ENCODE data around the gene ATP6AP2. TPM values are rescaled to one million over a fixed set of nuclear protein-coding genes. Genes with fewer than 3 reads are reported as not detected.
A peak's percentile ranks its signal among the peaks of the same experiment; 100 is the strongest.

The ATP6AP2 gene
- total RNA-seq, 1 donor = 94.6 TPM

GRCh38 chrX:40603446-40603845, 22.7 kb downstream of the ATP6AP2 start:
- TF ChIP-seq, protein P1, sequence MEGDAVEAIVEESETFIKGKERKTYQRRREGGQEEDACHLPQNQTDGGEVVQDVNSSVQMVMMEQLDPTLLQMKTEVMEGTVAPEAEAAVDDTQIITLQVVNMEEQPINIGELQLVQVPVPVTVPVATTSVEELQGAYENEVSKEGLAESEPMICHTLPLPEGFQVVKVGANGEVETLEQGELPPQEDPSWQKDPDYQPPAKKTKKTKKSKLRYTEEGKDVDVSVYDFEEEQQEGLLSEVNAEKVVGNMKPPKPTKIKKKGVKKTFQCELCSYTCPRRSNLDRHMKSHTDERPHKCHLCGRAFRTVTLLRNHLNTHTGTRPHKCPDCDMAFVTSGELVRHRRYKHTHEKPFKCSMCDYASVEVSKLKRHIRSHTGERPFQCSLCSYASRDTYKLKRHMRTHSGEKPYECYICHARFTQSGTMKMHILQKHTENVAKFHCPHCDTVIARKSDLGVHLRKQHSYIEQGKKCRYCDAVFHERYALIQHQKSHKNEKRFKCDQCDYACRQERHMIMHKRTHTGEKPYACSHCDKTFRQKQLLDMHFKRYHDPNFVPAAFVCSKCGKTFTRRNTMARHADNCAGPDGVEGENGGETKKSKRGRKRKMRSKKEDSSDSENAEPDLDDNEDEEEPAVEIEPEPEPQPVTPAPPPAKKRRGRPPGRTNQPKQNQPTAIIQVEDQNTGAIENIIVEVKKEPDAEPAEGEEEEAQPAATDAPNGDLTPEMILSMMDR (IDR thresholded peaks at IDR 0.05; ENCODE audit: insufficient read depth, low read depth, low read length) = no peak
- no peak overlapping the region for H3K4me3 ChIP-seq (ENCODE audit: low read depth, low read length)
- DNase-seq (ENCODE audit: low read depth) = no peak

GRCh38 chrX:40607381-40607780, 26.6 kb downstream of the ATP6AP2 start:
- no peak overlapping the region for H3K4me3 ChIP-seq (ENCODE audit: low read depth, low read length)
- no peak for DNase-seq (ENCODE audit: low read depth)
- TF ChIP-seq, protein P1 (IDR thresholded peaks at IDR 0.05; ENCODE audit: insufficient read depth, low read depth, low read length) = no peak

DNA sequence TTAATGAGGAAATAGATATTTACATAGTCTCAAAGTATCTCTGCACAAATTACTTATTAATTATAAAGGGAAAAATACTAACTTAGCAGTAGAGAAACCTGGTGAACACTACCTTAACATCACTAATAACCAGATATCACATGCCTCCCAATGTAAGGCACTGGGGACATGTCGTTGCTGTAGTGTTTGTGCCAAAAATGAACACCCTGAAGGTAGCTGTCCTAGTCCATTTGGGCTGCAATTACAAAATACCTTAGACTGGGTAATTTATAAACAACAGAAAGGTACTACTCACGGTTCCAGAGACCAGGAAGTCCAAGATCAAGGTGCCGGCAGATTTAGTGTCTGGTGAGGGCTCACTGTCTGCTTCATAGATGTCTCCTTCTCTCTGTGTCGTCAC, 31.7 kb downstream of the ATP6AP2 start:
- TF ChIP-seq, protein P1 (IDR thresholded peaks at IDR 0.05; ENCODE audit: insufficient read depth, low read depth, low read length) = no peak
- H3K4me3 ChIP-seq (ENCODE audit: low read depth, low read length) = no peak overlapping the region
- no peak for DNase-seq (ENCODE audit: low read depth)

DNA sequence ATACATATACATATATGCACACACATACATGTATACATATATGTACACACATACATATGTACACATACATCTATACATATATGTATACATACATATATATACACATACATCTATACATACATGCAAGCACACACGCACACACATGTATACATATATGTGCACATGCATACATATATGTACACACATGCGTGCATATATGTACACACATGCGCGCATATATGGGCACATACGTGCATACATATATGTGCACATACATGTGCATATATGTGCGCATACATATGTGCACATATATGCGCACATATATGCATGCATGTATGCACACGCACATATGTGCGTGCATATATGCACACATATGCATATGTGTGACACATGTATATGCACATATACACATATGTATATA, 35.2 kb downstream of the ATP6AP2 start:
- no peak for DNase-seq (ENCODE audit: low read depth)
- TF ChIP-seq, protein P1 (IDR thresholded peaks at IDR 0.05; ENCODE audit: insufficient read depth, low read depth, low read length) = no peak
- no peak overlapping the region for H3K4me3 ChIP-seq (ENCODE audit: low read depth, low read length)

GRCh38 chrX:40617566-40617965, 36.8 kb downstream of the ATP6AP2 start:
- TF ChIP-seq, protein P1 (IDR thresholded peaks at IDR 0.05; ENCODE audit: insufficient read depth, low read depth, low read length) = no peak
- H3K4me3 ChIP-seq (ENCODE audit: low read depth, low read length) = no peak overlapping the region
- DNase-seq (ENCODE audit: low read depth) = peak; percentile 88

DNA sequence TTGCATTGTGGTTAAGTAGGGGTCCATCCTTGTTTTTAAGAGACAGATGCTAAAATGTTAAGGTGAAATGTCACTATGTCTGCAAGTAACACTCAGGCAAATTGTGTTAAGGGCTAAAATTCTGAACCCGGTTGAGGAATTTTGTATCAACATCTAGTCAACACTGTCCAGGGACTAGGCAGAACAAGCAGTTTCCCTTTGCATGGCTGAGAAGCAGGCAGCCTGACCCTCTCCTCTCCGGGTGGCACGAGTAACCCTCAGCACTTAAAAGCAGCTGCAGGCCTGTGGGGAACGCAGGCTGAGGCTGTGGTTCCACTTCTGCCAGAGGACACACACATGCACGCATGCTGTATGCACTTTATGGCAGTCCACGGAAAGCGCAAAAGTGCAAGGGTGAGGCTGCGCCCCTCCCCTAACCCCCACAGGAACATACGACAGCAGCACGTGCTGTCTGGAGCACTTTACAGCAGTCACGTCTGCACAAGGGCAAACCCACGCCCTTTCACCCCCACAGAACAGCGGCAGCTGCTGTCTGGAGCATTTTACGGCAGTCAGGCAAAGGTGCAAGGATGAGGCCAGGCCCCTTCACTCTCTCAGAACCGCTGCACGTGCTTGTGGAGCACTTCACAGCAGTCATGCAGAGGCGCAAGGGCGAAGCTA, 41.8 kb downstream of the ATP6AP2 start:
- H3K4me3 ChIP-seq (ENCODE audit: low read depth, low read length) = no peak overlapping the region
- TF ChIP-seq, protein P1 (IDR thresholded peaks at IDR 0.05; ENCODE audit: insufficient read depth, low read depth, low read length) = no peak
- DNase-seq (ENCODE audit: low read depth) = no peak

DNA sequence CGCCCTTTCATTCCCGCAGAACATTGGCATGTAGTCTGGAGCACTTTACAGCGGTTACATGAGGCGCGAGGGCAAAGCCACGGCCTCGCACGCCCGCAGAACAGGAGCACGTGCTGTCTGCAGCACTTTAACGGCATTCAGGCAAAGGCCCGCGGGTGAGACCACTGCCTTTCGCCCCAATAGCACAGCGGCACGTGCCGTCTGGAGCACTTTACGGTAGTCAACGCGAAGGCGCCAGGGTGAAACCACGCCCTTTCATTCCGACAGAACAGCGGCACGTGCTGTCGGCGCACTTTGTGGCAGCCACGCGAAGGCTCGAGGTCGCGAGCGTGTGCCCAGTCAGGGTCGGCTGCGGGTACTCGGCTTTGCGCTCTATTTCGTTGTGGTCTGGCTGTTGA, 42.4 kb downstream of the ATP6AP2 start, which contains the start of gene MPC1L:
MPC1L (plus strand) TSS at position 290 of the 398 bp plus-strand sequence. CDS start 138 bp downstream, outside the sequence.
- DNase-seq (ENCODE audit: low read depth) = no peak
- TF ChIP-seq, protein P1 (IDR thresholded peaks at IDR 0.05; ENCODE audit: insufficient read depth, low read depth, low read length) = no peak

More for the DNA sequence above, 42.4 kb downstream of the ATP6AP2 start, which contains the start of gene MPC1L:
- H3K4me3 ChIP-seq (ENCODE audit: low read depth, low read length) = no peak within 1 kb of the TSS
